HG02798 (cell line): ENCODE data around the gene GPR152.

Experiments
- ATAC-seq: cut with Tn5 transposase; IDR thresholded peaks from one replicate; pipeline ENCODE4 v1.9.1; 2021; ENCODE audit warnings: mild to moderate bottlenecking; ENCODE audit not compliant: unreplicated experiment, poor library complexity

GPR152 gene

GRCh38 chr11:67442504-67443404 is 9.8 kb downstream of the GPR152 start:
- no peak for ATAC-seq

- no peak for ATAC-seq
These were observed 10.7 kb downstream of the GPR152 start for GRCh38 chr11:67441731-67442351.

GRCh38 chr11:67441098-67441563 is 11.4 kb downstream of the GPR152 start:
- ATAC-seq: no peak

- no peak for ATAC-seq
These were observed 12.1 kb downstream of the GPR152 start for GRCh38 chr11:67440229-67441097.

- no peak for ATAC-seq
These were observed 13.0 kb downstream of the GPR152 start for GRCh38 chr11:67439321-67440228.

- peak; percentile 32 for ATAC-seq
These were observed 14.2 kb downstream of the GPR152 start for GRCh38 chr11:67438158-67438902.

GRCh38 chr11:67437809-67438157 is 14.7 kb downstream of the GPR152 start:
- ATAC-seq: no peak

- ATAC-seq: peak; percentile 15
These were observed 15.3 kb downstream of the GPR152 start, which contains the start of gene PTPRCAP for GRCh38 chr11:67437082-67437808. PTPRCAP (minus strand) TSS chr11:67437682; CDS start chr11:67437619, 63 bp downstream.

GRCh38 chr11:67436459-67437081 is 16.0 kb downstream of the GPR152 start:
- ATAC-seq: no peak

GRCh38 chr11:67435727-67436458 is 16.6 kb downstream of the GPR152 start:
- no peak for ATAC-seq

- ATAC-seq: no peak
These were observed 17.4 kb downstream of the GPR152 start for GRCh38 chr11:67435031-67435726.

- no peak for ATAC-seq
These were observed 18.1 kb downstream of the GPR152 start for GRCh38 chr11:67434395-67434881.

- ATAC-seq: no peak
These were observed 18.8 kb downstream of the GPR152 start for GRCh38 chr11:67433536-67434394.

GRCh38 chr11:67432655-67433349 is 19.7 kb downstream of the GPR152 start:
- ATAC-seq: no peak
